Vagina (tissue), 2 donors: ENCODE results near the gene ABHD18. TPM values are rescaled to one million over a fixed set of nuclear protein-coding genes. Genes with fewer than 3 reads are reported as not detected.
"Not testable (repeated sequence)": the region's sequence is repeated elsewhere in the genome, so short reads cannot be mapped to it uniquely, and the experiment has no call there.

Source experiments
- DNase-seq, 2 donors: peaks; one replicate each; pipeline ENCODE4 v3.0.0-alpha.2; 2017; ENCODE audit errors: extremely low spot score in 2 of 2
- H3K27ac ChIP-seq: fragments of 200-600 bp; sonication (generic); one replicate; pipeline ENCODE4 v1.5.1; 2019
- H3K27me3 ChIP-seq: fragments of 200-600 bp; sonication (generic); one replicate; pipeline ENCODE4 v1.5.1; 2019
- H3K36me3 ChIP-seq, 2 donors: fragments of 200-600 bp; sonication (generic); one replicate each; pipeline ENCODE4 v1.5.1; 2017 to 2019
- H3K4me1 ChIP-seq: fragments of 200-600 bp; sonication (generic); one replicate; pipeline ENCODE4 v1.5.1; 2019
- H3K4me3 ChIP-seq, 2 donors: fragments of 200-600 bp; sonication (generic); 1 replicate in 1 of 2; 2 replicates in 1 of 2; pipeline ENCODE4 v1.5.1; 2016 to 2019
- H3K9me3 ChIP-seq: fragments of 200-600 bp; sonication (generic); one replicate; pipeline ENCODE4 v1.5.1; 2019
- CTCF ChIP-seq, 3 experiments: fragments of 450-650 bp in 2 of 3; fragments of 200-600 bp in 1 of 3; sonication (generic) in 1 of 3; IDR thresholded peaks; one replicate each; pipeline ENCODE4 v1.5.1; 2017 to 2019; ENCODE audit warnings: antibody characterized with exemption in 3 of 3, mild to moderate bottlenecking in 2 of 3, moderate library complexity in 2 of 3
- POLR2A ChIP-seq, 2 donors: fragments of 450-650 bp; IDR thresholded peaks; one replicate each; pipeline ENCODE4 v1.6.1; 2017; ENCODE audit warnings: antibody characterized with exemption in 2 of 2, mild to moderate bottlenecking in 2 of 2, moderate library complexity in 2 of 2
- POLR2AphosphoS5 ChIP-seq, 2 donors: sonication (generic); formaldehyde crosslinking; IDR thresholded peaks; one replicate each; pipeline ENCODE4 v1.9.0; 2017; ENCODE audit warnings: antibody characterized with exemption in 2 of 2, mild to moderate bottlenecking in 2 of 2, low read depth in 1 of 2; ENCODE audit not compliant: insufficient read depth in 1 of 2
- intact Hi-C: fragments of 100-400 bp; cut with DNase I; formaldehyde crosslinking; loops from one replicate; pipeline ENCODE4 v1.15.1; 2023
- total RNA-seq: library from RNA; depleted of rRNA; stranded (reverse); fragments of >200 nt; gene quantifications from one replicate; pipeline ENCODE4 v1.2.3, GENCODE V29; 2016

The ABHD18 gene
- total RNA-seq, 1 donor from 2014 or later, result 8.6 TPM

GRCh38 chr4:128025319-128025718 lies 60.1 kb downstream of the ABHD18 start:
- no peak overlapping the region for H3K27ac ChIP-seq
- H3K4me3 ChIP-seq, result no peak overlapping the region
- no peak for TF ChIP-seq CTCF (IDR thresholded peaks at IDR 0.05)
- no peak for TF ChIP-seq POLR2AphosphoS5 (IDR thresholded peaks at IDR 0.05; ENCODE audit: insufficient read depth in 1 of 2, low read depth in 1 of 2)
- no peak for TF ChIP-seq POLR2A (IDR thresholded peaks at IDR 0.05)
- H3K36me3 ChIP-seq, result peaks cover 0 to 66% of the 10 kb centered on the region in 2 donors
- H3K9me3 ChIP-seq, result no peaks in the 10 kb centered on the region
- no peaks in the 10 kb centered on the region for H3K4me1 ChIP-seq
- intact Hi-C loops, result no loop called here
- no peak for DNase-seq
- H3K27me3 ChIP-seq, result no peaks in the 10 kb centered on the region

GRCh38 chr4:128029907-128030306 lies 64.7 kb downstream of the ABHD18 start:
- H3K27ac ChIP-seq, result no peak overlapping the region
- H3K27me3 ChIP-seq, result no peaks in the 10 kb centered on the region
- TF ChIP-seq POLR2A (IDR thresholded peaks at IDR 0.05), result no peak
- no peak for TF ChIP-seq POLR2AphosphoS5 (IDR thresholded peaks at IDR 0.05; ENCODE audit: insufficient read depth in 1 of 2, low read depth in 1 of 2)
- TF ChIP-seq CTCF (IDR thresholded peaks at IDR 0.05), result no peak
- H3K36me3 ChIP-seq, result peaks cover 0 to 25% of the 10 kb centered on the region in 2 donors
- H3K9me3 ChIP-seq, result no peaks in the 10 kb centered on the region
- no peaks in the 10 kb centered on the region for H3K4me1 ChIP-seq
- DNase-seq, result no peak
- intact Hi-C loops, result no loop called here
- no peak overlapping the region for H3K4me3 ChIP-seq

- Histone ChIP-seq H3K27ac (no peak overlapping the region), H3K4me3 (no peak overlapping the region), H3K9me3 (no peaks in the 10 kb centered on the region), H3K4me1 (no peaks in the 10 kb centered on the region), H3K36me3 (peaks cover 0 to 17% of the 10 kb centered on the region in 2 donors), H3K27me3 (no peaks in the 10 kb centered on the region)
- no peak for DNase-seq
- intact Hi-C loops, result no loop called here
- no peak for TF ChIP-seq CTCF (IDR thresholded peaks at IDR 0.05)
These were observed 66.7 kb downstream of the ABHD18 start for GRCh38 chr4:128031756-128032384.

- no peak overlapping the region for H3K4me3 ChIP-seq
- no peaks in the 10 kb centered on the region for H3K27me3 ChIP-seq
- H3K9me3 ChIP-seq, result no peaks in the 10 kb centered on the region
- H3K27ac ChIP-seq, result no peak overlapping the region
- TF ChIP-seq CTCF (IDR thresholded peaks at IDR 0.05) (no peak), POLR2AphosphoS5 (IDR thresholded peaks at IDR 0.05; ENCODE audit: insufficient read depth in 1 of 2, low read depth in 1 of 2) (no peak), POLR2A (IDR thresholded peaks at IDR 0.05) (no peak)
- no peaks in the 10 kb centered on the region for H3K36me3 ChIP-seq
- H3K4me1 ChIP-seq, result no peaks in the 10 kb centered on the region
- DNase-seq, result no peak
- intact Hi-C loops, result no loop called here
These were observed 74.4 kb downstream of the ABHD18 start for GRCh38 chr4:128039568-128039967.

GRCh38 chr4:128047019-128047418 lies 81.8 kb downstream of the ABHD18 start:
- H3K4me1 ChIP-seq, intact Hi-C loops, H3K9me3 ChIP-seq, H3K27ac ChIP-seq, H3K4me3 ChIP-seq, H3K36me3 ChIP-seq, H3K27me3 ChIP-seq, DNase-seq: not testable (repeated sequence)

- DNase-seq, H3K27ac ChIP-seq, H3K9me3 ChIP-seq, H3K4me3 ChIP-seq, H3K27me3 ChIP-seq, H3K36me3 ChIP-seq, intact Hi-C loops, H3K4me1 ChIP-seq: not testable (repeated sequence)
These were observed 82.3 kb downstream of the ABHD18 start for GRCh38 chr4:128047514-128047913.

- H3K36me3 ChIP-seq, H3K27ac ChIP-seq, H3K27me3 ChIP-seq, DNase-seq, H3K4me3 ChIP-seq, H3K4me1 ChIP-seq, H3K9me3 ChIP-seq, intact Hi-C loops: not testable (repeated sequence)
These were observed 86.0 kb downstream of the ABHD18 start for GRCh38 chr4:128051229-128051628.

- DNase-seq, H3K36me3 ChIP-seq, H3K27ac ChIP-seq, H3K9me3 ChIP-seq, intact Hi-C loops, H3K4me3 ChIP-seq, H3K4me1 ChIP-seq, H3K27me3 ChIP-seq: not testable (repeated sequence)
These were observed 89.7 kb downstream of the ABHD18 start for GRCh38 chr4:128054907-128055306.

- intact Hi-C loops, H3K9me3 ChIP-seq, H3K36me3 ChIP-seq, H3K27me3 ChIP-seq, H3K4me1 ChIP-seq, DNase-seq, H3K4me3 ChIP-seq, H3K27ac ChIP-seq: not testable (repeated sequence)
These were observed 90.4 kb downstream of the ABHD18 start for GRCh38 chr4:128055441-128056206.
